DOHH2 (cell line): ENCODE measurements around the gene SDHC.

ENCODE experiments used
- EZH2phosphoT487 ChIP-seq: fragments of 200-600 bp; sonication (generic); IDR thresholded peaks from 2 replicates; pipeline ENCODE4 v1.6.1; 2017; ENCODE audit warnings: borderline replicate concordance, mild to moderate bottlenecking, antibody characterized with exemption, low read length, moderate library complexity, mixed read lengths
- TF ChIP-seq, protein P1 (sequence below): fragments of 200-600 bp; sonication (generic); IDR thresholded peaks from one replicate; pipeline ENCODE4 v1.5.1; 2014; ENCODE audit warnings: antibody characterized with exemption, mild to moderate bottlenecking, low read depth, low read length; ENCODE audit not compliant: poor library complexity, severe bottlenecking

DNA sequence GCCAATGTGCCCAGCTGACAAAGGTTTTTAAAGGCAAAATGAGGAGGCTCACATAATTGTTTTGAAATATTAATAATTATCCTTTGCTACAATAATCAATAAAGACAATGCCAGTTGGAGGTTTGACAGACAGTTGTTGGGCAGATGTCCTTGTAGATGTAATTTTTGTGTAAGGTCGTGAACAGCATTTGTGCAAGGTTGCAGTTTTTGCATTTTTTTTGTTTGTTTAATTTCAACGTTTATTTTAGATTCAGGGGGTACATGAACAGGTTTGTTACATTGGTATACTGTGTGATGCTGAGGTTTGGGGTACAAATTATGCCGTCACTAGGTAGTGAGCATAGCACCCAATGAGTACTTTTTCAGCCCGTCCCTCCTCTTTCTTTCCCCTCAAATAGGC, 13.7 kb upstream of the SDHC start:
- TF ChIP-seq, protein P1, sequence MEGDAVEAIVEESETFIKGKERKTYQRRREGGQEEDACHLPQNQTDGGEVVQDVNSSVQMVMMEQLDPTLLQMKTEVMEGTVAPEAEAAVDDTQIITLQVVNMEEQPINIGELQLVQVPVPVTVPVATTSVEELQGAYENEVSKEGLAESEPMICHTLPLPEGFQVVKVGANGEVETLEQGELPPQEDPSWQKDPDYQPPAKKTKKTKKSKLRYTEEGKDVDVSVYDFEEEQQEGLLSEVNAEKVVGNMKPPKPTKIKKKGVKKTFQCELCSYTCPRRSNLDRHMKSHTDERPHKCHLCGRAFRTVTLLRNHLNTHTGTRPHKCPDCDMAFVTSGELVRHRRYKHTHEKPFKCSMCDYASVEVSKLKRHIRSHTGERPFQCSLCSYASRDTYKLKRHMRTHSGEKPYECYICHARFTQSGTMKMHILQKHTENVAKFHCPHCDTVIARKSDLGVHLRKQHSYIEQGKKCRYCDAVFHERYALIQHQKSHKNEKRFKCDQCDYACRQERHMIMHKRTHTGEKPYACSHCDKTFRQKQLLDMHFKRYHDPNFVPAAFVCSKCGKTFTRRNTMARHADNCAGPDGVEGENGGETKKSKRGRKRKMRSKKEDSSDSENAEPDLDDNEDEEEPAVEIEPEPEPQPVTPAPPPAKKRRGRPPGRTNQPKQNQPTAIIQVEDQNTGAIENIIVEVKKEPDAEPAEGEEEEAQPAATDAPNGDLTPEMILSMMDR, result no peak
- TF ChIP-seq EZH2phosphoT487, result no peak
